Esophagus squamous epithelium (tissue), 4 donors: Measurements from ENCODE around the gene SDHB.

ENCODE experiments used
- POLR2A ChIP-seq, 4 donors: fragments of 450-650 bp; IDR thresholded peaks; one replicate each; pipeline ENCODE4 v1.6.1; 2017; ENCODE audit warnings: antibody characterized with exemption in 4 of 4, mild to moderate bottlenecking in 4 of 4, moderate library complexity in 3 of 4
- TF ChIP-seq, protein P1 (sequence below), 6 experiments: fragments of 450-650 bp in 4 of 6; fragments of 200-600 bp in 2 of 6; sonication (generic) in 2 of 6; IDR thresholded peaks; one replicate each; pipeline ENCODE4 v1.5.1; 2016 to 2019; ENCODE audit warnings: antibody characterized with exemption in 6 of 6, mild to moderate bottlenecking in 4 of 6, moderate library complexity in 4 of 6

DNA sequence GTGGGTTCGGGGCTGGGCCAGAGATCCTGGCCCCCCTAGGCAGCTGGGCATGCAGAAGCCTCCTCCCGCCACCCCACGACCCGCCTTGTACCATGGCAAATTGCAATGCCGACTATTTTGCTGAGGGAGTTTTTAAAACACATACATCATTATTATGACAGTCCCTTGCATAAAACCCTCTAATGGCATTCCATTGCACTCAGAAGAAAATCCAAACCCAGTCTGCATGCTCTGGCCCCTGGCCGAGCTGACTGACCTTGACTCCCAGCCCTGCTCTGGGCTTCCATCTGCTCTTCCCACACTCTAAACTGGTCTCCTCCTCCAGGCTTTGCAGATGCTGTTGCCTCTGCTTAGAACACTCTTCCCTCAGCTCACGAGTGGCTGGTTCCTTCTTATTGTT is 37.4 kb upstream of the SDHB start:
- TF ChIP-seq, protein P1, sequence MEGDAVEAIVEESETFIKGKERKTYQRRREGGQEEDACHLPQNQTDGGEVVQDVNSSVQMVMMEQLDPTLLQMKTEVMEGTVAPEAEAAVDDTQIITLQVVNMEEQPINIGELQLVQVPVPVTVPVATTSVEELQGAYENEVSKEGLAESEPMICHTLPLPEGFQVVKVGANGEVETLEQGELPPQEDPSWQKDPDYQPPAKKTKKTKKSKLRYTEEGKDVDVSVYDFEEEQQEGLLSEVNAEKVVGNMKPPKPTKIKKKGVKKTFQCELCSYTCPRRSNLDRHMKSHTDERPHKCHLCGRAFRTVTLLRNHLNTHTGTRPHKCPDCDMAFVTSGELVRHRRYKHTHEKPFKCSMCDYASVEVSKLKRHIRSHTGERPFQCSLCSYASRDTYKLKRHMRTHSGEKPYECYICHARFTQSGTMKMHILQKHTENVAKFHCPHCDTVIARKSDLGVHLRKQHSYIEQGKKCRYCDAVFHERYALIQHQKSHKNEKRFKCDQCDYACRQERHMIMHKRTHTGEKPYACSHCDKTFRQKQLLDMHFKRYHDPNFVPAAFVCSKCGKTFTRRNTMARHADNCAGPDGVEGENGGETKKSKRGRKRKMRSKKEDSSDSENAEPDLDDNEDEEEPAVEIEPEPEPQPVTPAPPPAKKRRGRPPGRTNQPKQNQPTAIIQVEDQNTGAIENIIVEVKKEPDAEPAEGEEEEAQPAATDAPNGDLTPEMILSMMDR (IDR thresholded peaks at IDR 0.05) = no peak
- TF ChIP-seq POLR2A (IDR thresholded peaks at IDR 0.05) = no peak
